ENCODE measurements around the gene CTRB1. TPM values are rescaled to one million over a fixed set of nuclear protein-coding genes. Genes with fewer than 3 reads are reported as not detected.

Gene CTRB1
- total RNA-seq, 1 donor: not detected

GRCh38 chr16:75226550-75227360, 8.0 kb downstream of the CTRB1 start:
- no peak for TF ChIP-seq CTCF (IDR thresholded peaks at IDR 0.05; ENCODE audit: insufficient read depth, low read depth, low read length)
- no peak for DNase-seq (ENCODE audit: low read depth)
- H3K4me3 ChIP-seq (ENCODE audit: low read depth, low read length): no peak overlapping the region

- DNase-seq (ENCODE audit: low read depth): no peak
- no peak overlapping the region for H3K4me3 ChIP-seq (ENCODE audit: low read depth, low read length)
- TF ChIP-seq CTCF (IDR thresholded peaks at IDR 0.05; ENCODE audit: insufficient read depth, low read depth, low read length): no peak
Observed at GRCh38 chr16:75227361-75228142, 8.8 kb downstream of the CTRB1 start.

- no peak for TF ChIP-seq CTCF (IDR thresholded peaks at IDR 0.05; ENCODE audit: insufficient read depth, low read depth, low read length)
- H3K4me3 ChIP-seq (ENCODE audit: low read depth, low read length): no peak overlapping the region
- no peak for DNase-seq (ENCODE audit: low read depth)
Observed at GRCh38 chr16:75228143-75228976, 9.6 kb downstream of the CTRB1 start.

- TF ChIP-seq CTCF (IDR thresholded peaks at IDR 0.05; ENCODE audit: insufficient read depth, low read depth, low read length): no peak
- no peak overlapping the region for H3K4me3 ChIP-seq (ENCODE audit: low read depth, low read length)
- no peak for DNase-seq (ENCODE audit: low read depth)
Observed at GRCh38 chr16:75229172-75230031, 10.6 kb downstream of the CTRB1 start.

GRCh38 chr16:75230471-75231110, 11.8 kb downstream of the CTRB1 start:
- H3K4me3 ChIP-seq (ENCODE audit: low read depth, low read length): no peak overlapping the region
- no peak for TF ChIP-seq CTCF (IDR thresholded peaks at IDR 0.05; ENCODE audit: insufficient read depth, low read depth, low read length)
- DNase-seq (ENCODE audit: low read depth): no peak

All from fibroblast of villous mesenchyme (primary cell).